Measurements from ENCODE around the gene PLXNA4.

The PLXNA4 gene

DNA sequence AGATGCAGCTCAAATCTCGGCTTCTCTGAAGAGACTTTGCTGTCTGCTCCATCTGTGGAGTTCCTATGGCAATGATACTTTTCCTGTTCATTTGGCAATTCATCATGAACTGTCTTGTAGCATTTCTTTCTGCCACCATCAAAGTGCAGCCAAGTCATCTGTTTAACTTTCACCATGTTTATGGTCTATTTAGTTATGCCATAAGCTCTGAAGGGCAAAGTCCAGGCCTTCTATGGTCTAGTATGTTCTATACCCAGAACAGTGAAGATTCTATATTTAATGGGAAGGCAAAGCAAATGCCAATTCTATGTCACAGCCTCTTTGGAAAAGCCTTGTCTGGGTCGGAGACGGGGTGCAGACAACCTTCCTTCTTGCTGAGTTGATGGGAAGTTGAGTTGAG, 472.6 kb downstream of the PLXNA4 start:
- TF ChIP-seq POLR2A (IDR thresholded peaks at IDR 0.05; ENCODE audit: low read length): no peak
- no peak for TF ChIP-seq GATA1 (IDR thresholded peaks at IDR 0.05; ENCODE audit: low read depth, low read length)
- DNase-seq: no peak

DNA sequence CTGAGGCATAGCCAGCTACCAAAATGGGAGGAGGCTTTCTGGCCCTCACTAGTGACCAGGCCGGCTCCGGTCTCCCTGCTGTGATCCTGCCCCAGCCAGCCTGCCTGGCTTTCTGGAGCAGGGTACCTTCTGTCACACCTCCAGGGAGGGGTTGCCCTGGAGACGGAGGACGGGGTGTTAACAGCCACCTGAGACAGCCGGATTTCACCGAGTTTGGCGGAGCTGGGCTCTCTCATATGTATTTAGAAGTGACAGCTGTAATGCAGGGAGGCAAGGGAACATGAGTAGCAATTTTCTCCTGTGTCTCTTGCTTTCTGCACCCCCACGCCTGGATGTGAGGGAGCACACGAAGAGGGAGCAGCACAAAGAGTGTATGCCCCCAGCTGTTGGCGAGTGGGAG, 473.3 kb downstream of the PLXNA4 start:
- DNase-seq: no peak
- no peak for TF ChIP-seq POLR2A (IDR thresholded peaks at IDR 0.05; ENCODE audit: low read length)
- TF ChIP-seq GATA1 (IDR thresholded peaks at IDR 0.05; ENCODE audit: low read depth, low read length): no peak

DNA sequence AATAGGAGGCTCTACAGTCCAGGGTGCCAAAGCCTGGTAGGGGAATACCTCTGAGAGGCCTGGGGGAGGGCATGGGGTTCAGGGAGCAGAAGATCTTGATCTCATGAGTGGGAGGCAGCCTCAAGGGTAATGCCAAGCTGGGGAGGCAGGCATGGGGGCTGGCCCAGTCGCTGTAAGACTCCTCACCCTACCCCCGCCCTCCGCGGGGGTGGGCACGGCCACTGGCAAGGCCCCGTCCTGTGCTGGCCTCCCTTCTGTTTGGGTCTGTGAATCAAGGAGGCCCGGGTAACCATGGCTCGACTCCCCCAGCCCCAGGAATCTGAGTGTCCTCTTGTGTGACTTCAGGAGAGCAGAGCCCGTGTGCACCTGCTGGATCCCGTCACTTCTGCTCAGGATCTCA, 473.9 kb downstream of the PLXNA4 start:
- TF ChIP-seq GATA1 (IDR thresholded peaks at IDR 0.05; ENCODE audit: low read depth, low read length): no peak
- no peak for TF ChIP-seq POLR2A (IDR thresholded peaks at IDR 0.05; ENCODE audit: low read length)

DNA sequence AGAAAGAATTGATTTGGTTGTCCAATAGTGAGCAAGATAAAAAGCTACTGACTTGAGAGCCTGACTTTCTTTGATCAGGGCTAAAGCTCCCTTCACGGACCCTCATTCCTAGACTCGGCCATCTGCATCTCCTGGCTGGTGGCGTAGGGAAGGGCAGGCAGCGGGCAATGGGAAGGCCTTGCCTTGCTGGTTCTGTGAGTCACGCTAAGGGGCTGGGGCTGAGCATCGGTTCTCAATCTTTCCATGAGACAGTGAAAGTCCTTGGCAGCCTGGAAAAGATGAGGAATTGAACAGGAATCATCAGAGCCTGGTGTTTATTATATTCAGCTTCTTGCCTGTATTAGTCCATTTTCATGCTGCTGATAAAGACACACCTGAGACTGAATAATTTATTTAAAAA, 475.3 kb downstream of the PLXNA4 start:
- no peak for TF ChIP-seq GATA1 (IDR thresholded peaks at IDR 0.05; ENCODE audit: low read depth, low read length)
- no peak for TF ChIP-seq POLR2A (IDR thresholded peaks at IDR 0.05; ENCODE audit: low read length)
- no peak for DNase-seq

More for the DNA sequence above, 473.9 kb downstream of the PLXNA4 start:
- no peak for DNase-seq

DNA sequence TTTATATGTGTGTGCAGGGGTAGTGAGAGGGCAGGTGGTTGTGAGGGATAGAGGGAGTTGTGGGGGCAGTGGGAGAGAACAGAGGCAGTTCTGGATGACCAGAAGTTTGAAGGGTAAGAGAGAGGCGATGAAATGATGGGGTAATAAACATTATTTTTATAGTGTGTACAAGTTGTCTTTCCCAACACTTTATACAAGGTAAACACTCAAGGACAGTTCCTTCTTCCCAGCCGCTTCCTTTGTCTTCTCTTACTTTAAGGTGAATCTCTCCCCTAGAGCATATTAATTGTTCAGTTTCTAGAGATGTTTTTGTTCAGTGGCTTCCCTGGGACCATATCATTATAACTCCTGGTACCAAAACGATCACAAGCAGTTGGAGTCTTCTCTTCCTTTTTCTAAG, 475.8 kb downstream of the PLXNA4 start:
- TF ChIP-seq POLR2A (IDR thresholded peaks at IDR 0.05; ENCODE audit: low read length) (no peak), GATA1 (IDR thresholded peaks at IDR 0.05; ENCODE audit: low read depth, low read length) (no peak)
- no peak for DNase-seq

DNA sequence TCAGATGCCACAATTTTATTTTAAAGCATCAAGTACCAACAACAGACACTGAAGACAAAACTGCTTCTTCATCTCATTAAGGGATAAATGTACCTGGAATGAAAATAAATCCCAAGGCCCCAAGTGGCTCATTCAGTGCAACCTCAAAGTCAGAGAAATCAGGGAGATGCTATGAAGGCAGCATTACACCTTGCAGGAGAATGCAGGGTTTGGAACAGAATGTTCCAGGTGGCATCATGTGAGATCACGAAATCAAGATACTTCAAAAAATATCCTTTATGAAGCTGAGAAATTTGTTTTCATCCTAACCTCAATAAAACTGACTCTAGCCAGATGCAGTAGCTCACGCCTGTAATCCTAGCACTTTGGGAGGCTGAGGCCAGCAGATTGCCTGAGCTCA, 477.1 kb downstream of the PLXNA4 start:
- TF ChIP-seq GATA1 (IDR thresholded peaks at IDR 0.05; ENCODE audit: low read depth, low read length): no peak
- no peak for TF ChIP-seq POLR2A (IDR thresholded peaks at IDR 0.05; ENCODE audit: low read length)

DNA sequence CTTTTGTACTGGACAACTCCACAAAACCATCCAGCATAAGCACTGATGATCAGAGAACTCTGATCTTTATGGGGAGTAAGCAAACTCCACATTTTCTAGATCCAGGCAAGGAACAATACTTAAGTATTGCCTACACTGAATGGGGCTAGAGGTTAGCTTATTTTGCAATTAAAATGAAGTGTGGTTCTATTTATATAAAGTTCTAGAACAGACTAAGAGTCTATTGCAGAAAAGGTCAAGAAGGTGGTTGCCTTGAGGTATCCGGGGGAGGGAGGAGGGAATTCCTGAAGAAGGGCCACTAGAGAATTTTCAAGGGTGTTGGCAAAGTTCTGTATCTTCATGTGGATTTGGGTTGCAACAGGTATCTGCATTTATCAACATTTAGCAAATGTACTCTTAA, 477.9 kb downstream of the PLXNA4 start:
- DNase-seq: no peak
- TF ChIP-seq POLR2A (IDR thresholded peaks at IDR 0.05; ENCODE audit: low read length) (no peak), GATA1 (IDR thresholded peaks at IDR 0.05; ENCODE audit: low read depth, low read length) (no peak)

More for the DNA sequence above, 477.1 kb downstream of the PLXNA4 start:
- DNase-seq: no peak

DNA sequence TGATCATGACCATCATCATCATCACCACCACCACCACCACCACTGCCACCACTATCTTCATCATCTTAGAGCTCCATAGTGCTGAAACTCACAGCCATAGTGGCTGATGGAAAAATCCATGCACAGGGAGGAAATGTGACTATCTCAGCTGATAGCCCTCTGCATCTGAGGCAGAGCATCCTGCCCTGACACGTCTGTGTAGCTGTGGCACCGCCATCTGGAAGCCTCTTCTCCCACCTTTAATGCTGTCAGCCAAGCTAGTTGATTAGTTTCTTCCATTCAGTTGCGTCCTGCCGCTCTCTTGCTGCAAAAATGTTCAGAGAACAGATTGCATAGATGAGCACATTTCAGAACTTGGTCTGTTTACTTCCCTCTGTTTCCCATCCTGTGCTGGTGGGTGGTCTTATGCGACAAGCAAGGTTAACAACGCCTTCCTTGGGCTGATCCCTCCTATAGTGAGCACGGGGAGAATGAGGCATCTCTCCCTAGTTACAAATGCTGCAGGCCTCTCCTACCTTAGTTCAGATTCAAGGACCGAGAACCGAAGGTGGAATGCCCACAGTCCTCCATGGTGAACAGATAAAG, 478.6 kb downstream of the PLXNA4 start:
- no peak for DNase-seq
- TF ChIP-seq POLR2A (IDR thresholded peaks at IDR 0.05; ENCODE audit: low read length): no peak
- TF ChIP-seq GATA1 (IDR thresholded peaks at IDR 0.05; ENCODE audit: low read depth, low read length): no peak

DNA sequence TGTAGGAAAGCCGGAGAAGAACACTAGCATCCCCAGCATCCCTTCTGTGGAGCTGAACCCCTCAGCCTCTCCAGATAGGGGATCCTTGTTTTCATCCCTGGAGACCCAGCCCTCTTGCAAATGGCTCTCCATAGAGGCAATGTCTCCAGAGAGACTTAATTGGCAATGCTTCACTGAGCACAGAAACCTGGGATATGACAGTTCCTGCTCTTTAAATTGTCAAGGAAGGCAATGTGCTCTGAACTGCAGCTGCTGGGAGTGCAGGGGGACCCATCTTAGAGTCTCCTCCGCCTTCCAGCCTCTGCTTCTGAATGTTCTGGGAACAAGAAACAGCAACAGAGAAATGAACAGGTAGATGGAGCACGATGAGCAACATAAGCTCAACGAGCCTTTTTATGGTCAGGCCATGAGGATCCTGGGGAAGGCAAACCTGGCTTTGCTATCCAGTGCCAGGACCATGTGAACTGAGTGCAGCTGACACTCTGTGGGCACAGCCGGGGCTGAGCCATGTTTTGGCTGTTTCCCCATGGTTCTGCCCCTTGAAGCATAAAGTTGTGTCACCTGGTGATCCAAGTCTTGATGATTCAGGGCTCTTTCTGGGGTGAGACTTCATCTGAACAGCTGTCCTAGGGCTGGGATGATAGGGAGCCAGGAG, 481.0 kb downstream of the PLXNA4 start:
- no peak for TF ChIP-seq GATA1 (IDR thresholded peaks at IDR 0.05; ENCODE audit: low read depth, low read length)
- TF ChIP-seq POLR2A (IDR thresholded peaks at IDR 0.05; ENCODE audit: low read length): no peak
- no peak for DNase-seq

DNA sequence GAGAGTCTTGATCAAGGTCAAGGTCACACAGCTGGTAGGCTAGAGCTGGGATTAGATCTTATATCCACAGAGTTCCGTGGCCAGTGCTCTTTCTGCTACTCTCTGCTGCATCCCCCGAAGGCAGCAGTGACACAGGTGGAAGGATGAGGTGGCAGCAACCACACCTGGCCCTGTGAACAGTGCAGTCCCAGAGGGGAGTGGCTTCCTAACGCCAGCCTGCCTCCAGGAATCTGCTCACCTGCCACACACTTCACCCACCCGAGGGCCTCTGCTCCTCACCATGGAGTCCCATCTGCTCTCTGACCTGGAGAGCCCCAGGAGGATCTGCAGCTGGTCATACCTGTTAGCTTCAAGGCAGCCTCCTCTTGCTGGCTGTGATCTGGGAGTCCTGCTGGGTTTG, 484.2 kb downstream of the PLXNA4 start:
- no peak for TF ChIP-seq GATA1 (IDR thresholded peaks at IDR 0.05; ENCODE audit: low read depth, low read length)
- no peak for TF ChIP-seq POLR2A (IDR thresholded peaks at IDR 0.05; ENCODE audit: low read length)
- no peak for DNase-seq

DNA sequence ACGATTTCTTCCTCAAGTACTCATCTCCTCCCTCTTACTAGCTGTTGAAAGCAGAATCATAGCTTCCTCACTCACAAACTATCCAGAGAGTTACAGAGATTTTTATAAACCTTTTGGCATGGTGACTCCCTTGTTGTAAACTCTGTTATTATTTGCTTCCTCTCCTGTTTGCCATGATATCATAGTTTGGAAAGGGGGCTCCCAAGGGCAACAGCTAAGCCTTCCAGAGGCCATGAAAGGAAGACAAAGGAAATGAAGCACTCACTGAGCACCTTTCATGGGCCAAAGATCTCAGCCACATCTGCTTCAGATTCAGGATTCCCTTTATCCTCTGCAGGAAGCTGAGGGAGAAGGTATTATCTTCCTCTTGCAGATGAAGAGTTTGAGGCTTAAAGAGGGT, 484.6 kb downstream of the PLXNA4 start:
- no peak for DNase-seq
- TF ChIP-seq GATA1 (IDR thresholded peaks at IDR 0.05; ENCODE audit: low read depth, low read length) (no peak), POLR2A (IDR thresholded peaks at IDR 0.05; ENCODE audit: low read length) (no peak)

DNA sequence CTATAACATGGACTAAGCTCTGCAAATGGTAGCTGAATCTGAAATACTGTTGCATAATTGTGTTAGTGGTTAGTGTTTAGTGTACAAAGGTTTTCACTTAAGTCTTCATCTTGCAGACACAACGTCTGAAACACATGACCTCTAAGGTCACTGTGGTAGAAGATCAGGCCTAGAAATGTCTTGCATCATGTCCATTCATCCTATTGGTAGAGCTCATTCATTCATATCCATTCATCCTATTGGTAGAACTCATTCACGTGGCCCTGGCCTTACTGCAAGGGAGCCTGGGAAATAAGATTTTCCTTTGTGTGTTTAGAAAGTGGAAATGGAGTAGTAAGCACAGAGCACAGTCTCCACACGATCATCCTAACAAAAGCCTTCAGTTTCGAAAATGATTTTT, 485.8 kb downstream of the PLXNA4 start:
- TF ChIP-seq POLR2A (IDR thresholded peaks at IDR 0.05; ENCODE audit: low read length): no peak
- no peak for TF ChIP-seq GATA1 (IDR thresholded peaks at IDR 0.05; ENCODE audit: low read depth, low read length)
- no peak for DNase-seq

DNA sequence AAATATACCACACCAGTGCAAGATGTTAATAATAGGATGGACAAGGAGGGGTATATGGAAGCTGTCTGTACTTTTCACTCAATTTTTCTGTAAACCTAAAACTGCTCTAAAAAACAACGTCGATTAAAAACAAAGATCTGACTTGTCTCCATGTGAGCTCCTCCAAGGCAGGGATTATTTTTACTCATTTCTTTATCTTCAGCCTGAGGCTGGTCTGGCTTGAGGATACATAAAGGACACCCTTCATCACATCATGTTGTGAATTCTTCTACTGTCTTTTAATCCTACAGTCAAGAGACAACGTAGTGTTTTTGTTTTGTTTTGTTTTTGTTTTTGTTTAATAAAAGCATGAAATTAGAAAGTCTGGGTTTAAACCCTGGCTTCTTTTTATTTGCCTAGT, 486.9 kb downstream of the PLXNA4 start:
- TF ChIP-seq POLR2A (IDR thresholded peaks at IDR 0.05; ENCODE audit: low read length) (no peak), GATA1 (IDR thresholded peaks at IDR 0.05; ENCODE audit: low read depth, low read length) (no peak)
- no peak for DNase-seq

DNA sequence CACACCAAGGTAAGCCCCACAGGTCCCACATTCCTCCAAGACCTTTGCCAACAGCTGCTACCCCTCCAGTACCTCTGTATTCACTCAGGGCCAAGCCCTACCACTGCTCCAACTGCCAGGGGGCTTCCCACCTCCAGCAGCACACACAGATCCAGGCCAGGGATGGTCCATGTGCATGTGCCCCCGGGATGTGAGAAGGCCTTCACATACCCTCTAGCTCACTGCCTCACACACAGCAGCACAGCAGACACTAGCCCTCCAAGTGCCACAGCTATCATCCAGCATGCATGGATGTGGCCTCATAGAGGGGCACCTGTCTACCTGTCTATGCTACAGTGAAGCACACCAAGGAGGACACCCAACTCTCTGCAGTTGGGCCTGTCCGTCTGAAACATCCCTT, 488.8 kb downstream of the PLXNA4 start:
- TF ChIP-seq POLR2A (IDR thresholded peaks at IDR 0.05; ENCODE audit: low read length): no peak
- TF ChIP-seq GATA1 (IDR thresholded peaks at IDR 0.05; ENCODE audit: low read depth, low read length): no peak

DNA sequence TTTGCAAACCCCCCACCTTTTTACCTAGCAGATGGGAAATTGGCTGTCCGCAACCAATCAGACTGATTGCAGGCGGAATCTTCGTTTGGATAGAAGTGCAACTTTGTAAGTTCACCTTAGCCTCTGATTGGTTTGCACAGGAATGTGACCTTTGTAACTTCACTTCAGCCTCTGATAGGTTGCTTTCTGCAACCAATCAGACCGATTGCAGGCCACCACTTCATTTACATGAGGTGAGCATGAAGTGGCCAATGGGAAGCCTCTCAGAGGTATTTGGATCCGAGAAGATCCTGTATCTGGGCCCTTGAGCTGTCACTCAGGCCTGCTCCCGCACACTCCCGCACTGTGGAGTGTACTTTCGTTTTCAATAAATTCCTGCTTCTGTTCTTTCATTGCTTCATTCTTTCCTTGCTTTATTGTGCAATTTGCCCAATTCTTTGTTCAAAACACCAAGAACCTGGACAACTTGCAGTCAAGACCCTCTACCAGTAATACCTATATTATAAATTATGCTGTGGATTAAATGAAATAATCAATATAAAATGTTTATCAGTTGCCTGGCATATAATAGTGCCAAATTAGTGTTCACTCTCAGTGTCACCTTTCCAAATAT, 491.4 kb downstream of the PLXNA4 start:
- no peak for TF ChIP-seq GATA1 (IDR thresholded peaks at IDR 0.05; ENCODE audit: low read depth, low read length)
- TF ChIP-seq POLR2A (IDR thresholded peaks at IDR 0.05; ENCODE audit: low read length): no peak
- DNase-seq: no peak

More for the DNA sequence above, 488.8 kb downstream of the PLXNA4 start:
- DNase-seq: no peak

All from erythroblast (primary cell).